Right lobe of liver (tissue), 4 donors: ENCODE results near the gene PDZD4.

Source experiments
- POLR2A ChIP-seq: fragments of 450-650 bp; IDR thresholded peaks from one replicate; pipeline ENCODE4 v1.6.1; 2017; ENCODE audit warnings: antibody characterized with exemption, mild to moderate bottlenecking
- TF ChIP-seq, protein P1 (sequence below), 4 donors: fragments of 200-600 bp in 3 of 4; fragments of 450-650 bp in 1 of 4; IDR thresholded peaks; one replicate each; pipeline versions ENCODE4 v1.5.1 to v1.8.0; 2016 to 2022; ENCODE audit warnings: antibody characterized with exemption in 4 of 4, mild to moderate bottlenecking in 2 of 4
- donor health status: DM: no; HTN: no; CAD: no.
- donor health status: DM: no; HTN: no; CAD: no.
- donor health status: DM: no; HTN: yes; CAD: no.

DNA sequence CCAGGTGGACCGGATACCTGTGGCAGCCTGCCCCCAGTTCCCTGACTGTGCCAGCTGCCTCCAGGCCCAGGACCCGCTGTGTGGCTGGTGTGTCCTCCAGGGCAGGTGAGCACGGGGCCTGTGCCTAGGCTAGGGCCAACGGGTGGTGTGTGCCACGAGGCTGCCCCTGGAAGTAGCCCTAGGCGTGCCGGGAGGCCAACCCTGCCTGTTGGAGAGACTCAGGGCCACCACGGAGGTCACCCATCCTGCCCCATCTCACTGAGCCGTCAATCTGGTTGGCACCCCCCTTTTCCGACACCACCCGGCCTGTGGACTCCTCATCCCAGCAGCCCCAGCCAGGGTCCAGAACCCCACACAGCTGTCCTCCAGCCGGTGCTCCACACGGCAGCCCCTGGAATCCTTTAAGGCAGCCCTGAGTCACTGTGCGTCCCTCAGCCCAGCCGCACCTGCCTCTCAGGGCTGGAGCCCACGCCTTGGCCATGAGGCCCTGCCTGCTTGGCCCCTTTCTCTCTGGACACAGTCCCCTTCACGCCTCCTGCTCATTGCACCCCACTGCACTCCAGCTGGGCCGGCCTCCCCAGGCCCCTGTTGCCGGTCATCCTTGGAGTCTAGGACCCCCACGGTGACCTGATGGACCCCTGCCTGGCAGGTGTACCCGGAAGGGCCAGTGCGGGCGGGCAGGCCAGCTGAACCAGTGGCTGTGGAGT, 61.0 kb downstream of the PDZD4 start:
- TF ChIP-seq, protein P1, sequence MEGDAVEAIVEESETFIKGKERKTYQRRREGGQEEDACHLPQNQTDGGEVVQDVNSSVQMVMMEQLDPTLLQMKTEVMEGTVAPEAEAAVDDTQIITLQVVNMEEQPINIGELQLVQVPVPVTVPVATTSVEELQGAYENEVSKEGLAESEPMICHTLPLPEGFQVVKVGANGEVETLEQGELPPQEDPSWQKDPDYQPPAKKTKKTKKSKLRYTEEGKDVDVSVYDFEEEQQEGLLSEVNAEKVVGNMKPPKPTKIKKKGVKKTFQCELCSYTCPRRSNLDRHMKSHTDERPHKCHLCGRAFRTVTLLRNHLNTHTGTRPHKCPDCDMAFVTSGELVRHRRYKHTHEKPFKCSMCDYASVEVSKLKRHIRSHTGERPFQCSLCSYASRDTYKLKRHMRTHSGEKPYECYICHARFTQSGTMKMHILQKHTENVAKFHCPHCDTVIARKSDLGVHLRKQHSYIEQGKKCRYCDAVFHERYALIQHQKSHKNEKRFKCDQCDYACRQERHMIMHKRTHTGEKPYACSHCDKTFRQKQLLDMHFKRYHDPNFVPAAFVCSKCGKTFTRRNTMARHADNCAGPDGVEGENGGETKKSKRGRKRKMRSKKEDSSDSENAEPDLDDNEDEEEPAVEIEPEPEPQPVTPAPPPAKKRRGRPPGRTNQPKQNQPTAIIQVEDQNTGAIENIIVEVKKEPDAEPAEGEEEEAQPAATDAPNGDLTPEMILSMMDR (IDR thresholded peaks at IDR 0.05): no peak
- TF ChIP-seq POLR2A: no peak
